Measurements from ENCODE around the gene ESR1.

- TF ChIP-seq CTCF (IDR thresholded peaks at IDR 0.05) (no peak), POLR2A (IDR thresholded peaks at IDR 0.05) (no peak)
Observed at GRCh38 chr6:152164957-152165356, 357.5 kb downstream of the ESR1 start.

Data from tibial nerve (tissue), 3 donors.